Measurements from ENCODE around the gene ILDR2.

Gene ILDR2

GRCh38 chr1:166925810-166926478 lies 49.4 kb downstream of the ILDR2 start:
- Histone ChIP-seq H3K27me3 (ENCODE audit: low read depth) (peaks cover 6% of the 10 kb centered on the region; the same call in 1 of the 2 replicates), H3K4me1 (peaks cover 8% of the 10 kb centered on the region), H3K4me3 (no peak overlapping the region), H3K36me3 (replicated peaks) (no peaks in the 10 kb centered on the region), H3K9me3 (no peaks in the 10 kb centered on the region)
- in situ Hi-C loops (cut with MboI; ENCODE audit: low sequenced_read_pairs), result no loop called here
- peak; percentile 17 to 40 for DNase-seq (ENCODE audit: low spot score in 2 of 2)

- in situ Hi-C loops (cut with MboI; ENCODE audit: low sequenced_read_pairs), result loop anchor here (25.0 kb wide), 1 partner anchor 612 kb away; no protein-coding TSS in a partner anchor
- DNase-seq (ENCODE audit: low spot score in 2 of 2), result no peak
- Histone ChIP-seq H3K9me3 (no peaks in the 10 kb centered on the region), H3K4me3 (no peak overlapping the region), H3K4me1 (peaks cover 8% of the 10 kb centered on the region), H3K27me3 (ENCODE audit: low read depth) (no peaks in the 10 kb centered on the region; the same call in 1 of the 2 replicates), H3K36me3 (replicated peaks) (no peaks in the 10 kb centered on the region)
Observed at GRCh38 chr1:166924823-166925541, 50.4 kb downstream of the ILDR2 start.

GRCh38 chr1:166920561-166921475 lies 54.5 kb downstream of the ILDR2 start:
- H3K9me3 ChIP-seq, result no peaks in the 10 kb centered on the region
- peaks cover 4% of the 10 kb centered on the region for H3K4me1 ChIP-seq
- in situ Hi-C loops (cut with MboI; ENCODE audit: low sequenced_read_pairs), result loop anchor here (25.0 kb wide), 1 partner anchor 616 kb away; no protein-coding TSS in a partner anchor
- peaks cover 24% of the 10 kb centered on the region for H3K27me3 ChIP-seq (ENCODE audit: low read depth)
- H3K4me3 ChIP-seq, result no peak overlapping the region
- H3K36me3 ChIP-seq (replicated peaks), result no peaks in the 10 kb centered on the region
- DNase-seq (ENCODE audit: low spot score in 2 of 2), result no peak

DNA sequence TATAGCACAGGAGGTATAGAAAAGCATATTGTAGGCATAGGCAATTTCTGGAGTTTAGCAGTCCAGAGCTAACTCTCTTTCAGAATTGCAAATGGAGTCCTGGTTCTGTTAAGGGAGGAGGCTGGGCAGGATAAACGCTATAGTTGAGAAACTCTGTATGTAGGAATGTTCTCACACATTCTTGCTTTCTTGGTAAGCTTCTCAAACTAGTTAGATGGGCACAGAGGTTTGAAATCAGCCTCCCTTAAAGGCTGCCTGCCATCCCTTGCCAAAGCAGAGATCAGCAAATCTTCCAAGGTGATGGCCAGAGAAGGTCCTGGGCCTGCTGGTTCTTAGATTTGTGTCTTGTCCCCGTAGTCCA lies 56.4 kb downstream of the ILDR2 start:
- no peaks in the 10 kb centered on the region; the same call in 1 of the 2 replicates for H3K4me1 ChIP-seq
- H3K9me3 ChIP-seq, result no peaks in the 10 kb centered on the region
- no peak overlapping the region for H3K4me3 ChIP-seq
- H3K36me3 ChIP-seq (replicated peaks), result no peaks in the 10 kb centered on the region
- no peak for DNase-seq (ENCODE audit: low spot score in 2 of 2)
- peaks cover 24% of the 10 kb centered on the region for H3K27me3 ChIP-seq (ENCODE audit: low read depth)
- in situ Hi-C loops (cut with MboI; ENCODE audit: low sequenced_read_pairs), result loop anchor here (25.0 kb wide), 1 partner anchor 618 kb away; no protein-coding TSS in a partner anchor

- Histone ChIP-seq H3K9me3 (no peaks in the 10 kb centered on the region), H3K4me1 (no peaks in the 10 kb centered on the region), H3K4me3 (no peak overlapping the region), H3K36me3 (replicated peaks) (no peaks in the 10 kb centered on the region), H3K27me3 (ENCODE audit: low read depth) (peaks cover 24% of the 10 kb centered on the region)
- no peak for DNase-seq (ENCODE audit: low spot score in 2 of 2)
- in situ Hi-C loops (cut with MboI; ENCODE audit: low sequenced_read_pairs), result loop anchor here (25.0 kb wide), 1 partner anchor 619 kb away; no protein-coding TSS in a partner anchor
Observed at GRCh38 chr1:166918088-166918955, 57.0 kb downstream of the ILDR2 start.

- H3K9me3 ChIP-seq, result no peaks in the 10 kb centered on the region
- no peak for DNase-seq (ENCODE audit: low spot score in 2 of 2)
- no peaks in the 10 kb centered on the region for H3K36me3 ChIP-seq (replicated peaks)
- in situ Hi-C loops (cut with MboI; ENCODE audit: low sequenced_read_pairs), result loop anchor here (25.0 kb wide), 1 partner anchor 621 kb away; no protein-coding TSS in a partner anchor
- no peaks in the 10 kb centered on the region for H3K4me1 ChIP-seq
- peaks cover 24% of the 10 kb centered on the region for H3K27me3 ChIP-seq (ENCODE audit: low read depth)
- no peak overlapping the region for H3K4me3 ChIP-seq
Observed at GRCh38 chr1:166915941-166916340, 59.4 kb downstream of the ILDR2 start.

DNA sequence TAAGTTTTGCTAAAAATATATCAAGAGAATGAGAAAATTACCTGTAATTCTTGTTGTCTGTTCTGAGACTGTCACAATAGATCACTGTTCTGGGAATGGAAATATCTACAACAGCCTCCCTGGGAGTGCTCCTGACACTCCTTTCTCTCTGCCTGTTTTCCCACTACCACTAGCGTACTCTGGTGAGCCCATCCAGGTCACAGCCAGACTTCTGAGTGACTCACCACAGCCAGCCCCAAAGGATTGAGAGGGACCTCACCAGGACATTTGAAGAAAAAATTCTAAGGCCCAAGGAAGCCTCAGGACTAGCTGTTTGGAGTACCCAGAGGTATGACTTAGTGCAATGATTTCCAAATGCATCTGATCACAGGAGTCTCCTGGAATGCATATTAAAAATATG lies 60.3 kb downstream of the ILDR2 start:
- Histone ChIP-seq H3K27me3 (ENCODE audit: low read depth) (peaks cover 24% of the 10 kb centered on the region), H3K9me3 (no peaks in the 10 kb centered on the region), H3K4me1 (no peaks in the 10 kb centered on the region), H3K36me3 (replicated peaks) (no peaks in the 10 kb centered on the region), H3K4me3 (no peak overlapping the region)
- in situ Hi-C loops (cut with MboI; ENCODE audit: low sequenced_read_pairs), result loop anchor here (25.0 kb wide), 1 partner anchor 622 kb away; no protein-coding TSS in a partner anchor
- no peak for DNase-seq (ENCODE audit: low spot score in 2 of 2)

GRCh38 chr1:166914111-166914510 lies 61.2 kb downstream of the ILDR2 start:
- Histone ChIP-seq H3K9me3 (no peaks in the 10 kb centered on the region), H3K4me3 (no peak overlapping the region), H3K4me1 (no peaks in the 10 kb centered on the region), H3K36me3 (replicated peaks) (no peaks in the 10 kb centered on the region), H3K27me3 (ENCODE audit: low read depth) (peaks cover 20% of the 10 kb centered on the region)
- DNase-seq (ENCODE audit: low spot score in 2 of 2), result no peak
- in situ Hi-C loops (cut with MboI; ENCODE audit: low sequenced_read_pairs), result loop anchor here (5.0 to 25.0 kb wide), 2 partner anchors 143 to 623 kb away; no protein-coding TSS in a partner anchor

GRCh38 chr1:166911624-166912023 lies 63.7 kb downstream of the ILDR2 start:
- no peaks in the 10 kb centered on the region for H3K4me1 ChIP-seq
- DNase-seq (ENCODE audit: low spot score in 2 of 2), result no peak
- peaks cover 5% of the 10 kb centered on the region for H3K27me3 ChIP-seq (ENCODE audit: low read depth)
- in situ Hi-C loops (cut with MboI; ENCODE audit: low sequenced_read_pairs), result loop anchor here (5.0 to 25.0 kb wide), 2 partner anchors 146 to 626 kb away; no protein-coding TSS in a partner anchor
- no peaks in the 10 kb centered on the region for H3K36me3 ChIP-seq (replicated peaks)
- H3K9me3 ChIP-seq, result no peaks in the 10 kb centered on the region
- H3K4me3 ChIP-seq, result no peak overlapping the region

- Histone ChIP-seq H3K9me3 (no peaks in the 10 kb centered on the region), H3K4me1 (no peaks in the 10 kb centered on the region), H3K27me3 (ENCODE audit: low read depth) (peaks cover 16% of the 10 kb centered on the region), H3K4me3 (no peak overlapping the region), H3K36me3 (replicated peaks) (no peaks in the 10 kb centered on the region)
- DNase-seq (ENCODE audit: low spot score in 2 of 2), result peak; percentile 74 to 77
- in situ Hi-C loops (cut with MboI; ENCODE audit: low sequenced_read_pairs), result loop anchor here (5.0 to 25.0 kb wide), 2 partner anchors 147 to 627 kb away; no protein-coding TSS in a partner anchor
Observed at GRCh38 chr1:166910396-166910994, 64.8 kb downstream of the ILDR2 start.

GRCh38 chr1:166908942-166909341 lies 66.4 kb downstream of the ILDR2 start:
- DNase-seq (ENCODE audit: low spot score in 2 of 2), result no peak
- H3K27me3 ChIP-seq (ENCODE audit: low read depth), result peaks cover 19% of the 10 kb centered on the region

GRCh38 chr1:166907763-166908162 lies 67.6 kb downstream of the ILDR2 start:
- Histone ChIP-seq H3K4me1 (no peaks in the 10 kb centered on the region), H3K4me3 (no peak overlapping the region), H3K27me3 (ENCODE audit: low read depth) (peaks cover 19% of the 10 kb centered on the region), H3K36me3 (replicated peaks) (no peaks in the 10 kb centered on the region), H3K9me3 (no peaks in the 10 kb centered on the region)
- DNase-seq (ENCODE audit: low spot score in 2 of 2), result no peak
- in situ Hi-C loops (cut with MboI; ENCODE audit: low sequenced_read_pairs), result loop anchor here (25.0 kb wide), 1 partner anchor 630 kb away; no protein-coding TSS in a partner anchor

More at GRCh38 chr1:166908942-166909341, 66.4 kb downstream of the ILDR2 start:
- H3K9me3 ChIP-seq, result no peaks in the 10 kb centered on the region
- no peaks in the 10 kb centered on the region for H3K4me1 ChIP-seq
- H3K4me3 ChIP-seq, result no peak overlapping the region
- H3K36me3 ChIP-seq (replicated peaks), result no peaks in the 10 kb centered on the region
- in situ Hi-C loops (cut with MboI; ENCODE audit: low sequenced_read_pairs), result loop anchor here (25.0 kb wide), 1 partner anchor 628 kb away; no protein-coding TSS in a partner anchor

All from HAP-1 (cell line).